Measurements from ENCODE around the gene ZMYM2.
"Not testable (repeated sequence)": the region's sequence is repeated elsewhere in the genome, so short reads cannot be mapped to it uniquely, and the experiment has no call there.

ZMYM2 gene

DNA sequence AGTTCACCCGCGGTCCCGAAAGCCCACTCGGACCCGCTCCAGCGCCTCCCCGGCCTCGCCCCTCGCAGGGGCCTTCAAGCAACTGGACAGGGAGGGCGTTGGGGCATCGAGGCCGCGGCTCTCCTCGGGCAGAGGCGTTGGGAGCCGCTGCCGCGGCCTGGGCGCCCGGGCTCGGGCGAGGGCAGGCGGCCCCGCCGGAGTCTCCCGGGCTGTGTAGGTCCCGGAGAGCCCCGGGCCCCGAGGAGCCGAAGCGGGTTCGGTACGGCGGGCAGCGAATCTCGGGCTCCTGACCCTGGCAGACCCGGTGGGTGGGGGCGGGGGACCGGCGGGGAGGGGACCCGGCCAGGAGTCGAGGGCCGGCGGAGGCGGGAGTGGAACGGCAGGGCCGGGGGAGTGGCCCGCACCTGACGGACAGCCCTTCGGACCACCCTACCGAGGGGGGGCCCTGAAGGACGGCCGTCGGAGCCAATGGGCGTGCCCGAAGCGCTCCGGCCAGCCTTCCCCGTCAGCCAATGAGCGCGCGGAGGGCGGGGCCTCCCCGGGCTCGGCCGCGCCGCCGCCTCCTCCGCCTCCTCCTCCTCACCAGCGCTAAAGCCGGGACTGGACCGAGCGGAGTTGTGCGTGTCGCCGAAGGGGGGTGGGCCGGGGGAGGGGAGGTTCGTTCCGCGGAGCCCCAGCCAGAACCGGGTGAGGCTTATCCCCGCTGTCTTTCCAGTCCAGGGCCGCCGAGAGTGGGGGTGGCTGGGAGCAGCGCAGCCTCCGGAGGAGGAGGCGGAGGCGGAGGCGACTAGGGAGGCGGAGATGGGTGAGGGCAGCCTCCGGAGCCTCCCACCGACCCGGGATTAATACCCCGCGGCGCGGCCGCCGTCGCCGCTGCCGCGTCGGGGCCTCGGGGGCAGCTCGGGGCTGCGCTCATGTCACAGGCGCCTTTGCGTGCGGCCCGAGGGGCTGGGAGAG is at the start of gene ZMYM2:
ZMYM2 (plus strand) TSS at position 573 of the 957 bp plus-strand sequence. CDS start 34,346 bp downstream, outside the sequence.
- DNase-seq = peak; percentile 99

DNA sequence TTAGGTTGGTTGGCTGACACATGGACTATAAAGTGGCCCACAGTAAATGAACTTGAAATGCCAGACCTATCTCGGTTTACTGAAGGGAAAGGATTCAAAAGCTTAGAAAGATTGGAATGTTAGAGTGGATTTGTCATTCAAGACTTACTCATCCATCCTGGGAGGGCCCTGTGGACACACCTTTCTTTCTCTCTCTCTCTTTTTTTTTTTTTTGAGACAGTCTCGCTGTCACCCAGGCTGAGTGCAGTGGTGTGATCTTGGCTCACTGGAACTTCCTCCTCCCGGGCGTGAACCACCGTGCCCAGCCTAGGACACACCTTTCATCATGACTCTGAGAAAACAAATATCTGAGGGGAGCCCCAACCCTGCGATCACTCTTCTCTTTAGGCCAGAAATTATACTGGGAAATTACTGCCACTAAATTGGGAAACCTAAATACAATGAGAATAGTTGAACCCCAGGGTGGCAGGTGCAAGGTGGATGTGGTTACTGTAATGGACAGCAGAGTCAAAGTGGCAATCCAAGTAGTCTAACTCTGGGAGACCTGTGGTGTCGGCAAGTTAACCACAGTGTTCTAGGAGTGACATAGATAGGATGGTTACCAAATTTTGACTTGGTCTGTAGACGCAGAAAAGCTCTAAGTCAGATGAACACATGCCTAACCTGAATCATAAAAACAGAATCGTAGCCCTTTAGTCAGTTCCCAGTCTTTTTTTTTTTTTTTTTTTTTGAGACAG is 48.0 kb upstream of the ZMYM2 start:
- DNase-seq = no peak

- DNase-seq = no peak
Observed at GRCh38 chr13:19927117-19927748, 31.3 kb upstream of the ZMYM2 start.

- no peak for DNase-seq
Observed at GRCh38 chr13:19940106-19940505, 18.4 kb upstream of the ZMYM2 start.

DNA sequence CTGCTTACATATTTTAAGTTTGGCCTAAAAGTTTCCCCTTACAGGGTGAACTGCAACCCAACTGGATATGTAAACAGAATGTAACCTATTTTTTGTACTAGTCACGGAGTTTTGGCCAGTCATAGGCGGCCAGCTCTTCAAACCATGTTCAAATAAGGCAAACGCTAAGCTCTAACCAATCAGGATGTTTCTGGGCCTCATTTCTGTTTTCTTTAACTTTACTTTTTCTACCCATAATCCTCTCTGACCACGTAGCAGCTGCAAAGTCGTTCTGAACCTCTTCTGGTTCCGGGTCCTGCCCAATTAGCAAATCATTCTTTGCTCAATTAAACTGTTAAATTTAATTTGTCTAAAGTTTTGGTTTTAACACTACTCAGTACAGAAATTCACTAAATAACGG is 8.2 kb upstream of the ZMYM2 start:
- no peak for DNase-seq

DNA sequence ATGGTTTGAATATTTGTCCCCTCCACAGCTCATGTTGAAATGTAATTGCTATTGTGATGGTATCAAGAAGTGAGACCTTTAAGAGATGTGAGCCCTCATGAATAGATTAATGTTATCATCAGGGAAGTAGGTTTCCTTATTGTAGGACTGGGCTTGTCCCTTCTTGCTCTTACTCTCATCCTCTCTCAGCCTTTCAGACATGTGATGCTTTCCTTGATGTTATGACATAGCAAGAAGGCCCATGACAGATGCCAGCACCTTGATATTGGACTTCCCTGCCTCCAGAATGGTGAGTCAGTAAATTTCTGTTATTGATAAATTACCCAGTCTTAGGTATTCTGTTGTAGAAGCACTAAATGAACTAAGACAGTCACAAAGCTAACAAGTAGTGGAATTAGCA is 5.7 kb upstream of the ZMYM2 start:
- DNase-seq = no peak

GRCh38 chr13:19955873-19956559 is 2.5 kb upstream of the ZMYM2 start:
- DNase-seq = no peak

GRCh38 chr13:19957320-19958154 is 990 bp upstream of the ZMYM2 start:
- peak; percentile 77 for DNase-seq

DNA sequence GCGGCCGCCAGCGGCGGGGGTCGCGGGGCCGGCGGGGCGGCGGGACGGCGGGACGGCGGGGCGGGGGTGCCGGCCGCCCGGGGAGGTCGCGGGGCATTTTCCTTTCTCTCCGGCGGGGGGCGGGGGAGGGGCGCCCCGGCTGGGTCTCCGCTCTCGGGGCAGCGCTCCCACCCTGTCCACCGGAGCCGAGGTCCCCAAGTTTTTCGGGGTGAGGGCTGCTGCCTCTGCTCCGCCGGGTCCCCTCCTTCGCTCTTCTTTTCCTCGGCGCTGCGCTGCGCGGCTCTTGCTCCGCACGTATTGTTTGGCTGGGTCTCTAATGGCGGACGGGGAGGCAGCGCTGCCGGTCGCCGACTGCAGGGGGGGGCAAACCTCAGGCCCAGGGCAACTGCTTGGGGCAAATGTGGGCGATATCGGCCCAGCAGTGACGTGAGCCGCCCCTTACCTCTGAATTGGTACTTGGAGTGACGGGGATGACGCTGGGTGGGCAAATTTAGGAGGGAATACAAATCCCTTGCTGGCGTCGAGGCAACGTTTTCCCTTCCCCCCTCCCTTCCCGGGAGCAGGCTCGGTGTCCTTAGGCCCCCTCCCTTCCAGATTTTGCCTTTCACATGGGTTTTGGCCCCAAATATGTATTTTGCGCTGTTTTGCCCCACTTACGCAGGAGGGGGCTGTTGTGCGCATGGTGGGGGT is 759 bp downstream of the ZMYM2 start:
- DNase-seq = peak; percentile 72

DNA sequence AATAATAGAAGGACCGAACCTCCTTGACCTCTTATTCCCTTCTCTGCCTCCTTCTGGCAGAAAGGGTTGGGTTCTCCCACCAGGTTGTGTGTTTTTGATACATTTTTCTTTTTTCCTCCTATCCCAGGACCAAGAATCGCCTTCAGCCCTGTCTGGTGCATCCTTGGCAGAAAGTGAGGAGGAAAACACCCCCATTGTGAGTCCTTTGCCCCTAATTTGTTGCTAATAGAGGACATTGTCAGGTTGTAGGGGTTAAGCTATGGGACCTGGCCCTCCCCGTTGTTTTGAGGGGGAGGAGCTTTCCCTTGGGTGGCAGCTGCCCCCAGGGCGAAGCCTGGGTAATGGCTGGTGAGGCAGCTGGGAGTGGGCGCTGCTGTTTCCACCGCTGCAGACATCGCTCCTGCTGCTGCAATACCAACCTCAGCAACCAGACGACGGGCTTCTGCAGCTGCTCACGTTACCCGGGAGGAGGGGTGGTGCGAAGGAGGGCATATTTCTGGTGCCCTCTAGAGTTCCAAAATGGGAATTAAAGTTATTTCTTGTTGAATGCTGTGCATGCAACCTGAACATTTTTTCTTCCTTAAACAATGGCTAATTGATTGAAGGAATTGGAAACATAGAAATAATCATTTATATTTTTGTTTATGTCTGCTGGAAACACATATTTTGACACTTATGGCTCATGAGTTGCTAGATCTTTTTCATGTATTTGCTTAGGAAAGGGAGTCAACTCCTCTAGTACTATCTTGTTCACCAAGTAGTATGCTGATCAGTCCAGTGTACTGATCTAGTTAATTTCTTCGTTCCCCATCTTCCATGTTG is 1.5 kb downstream of the ZMYM2 start:
- DNase-seq = peak; percentile 83

- no peak for DNase-seq
Observed at GRCh38 chr13:19960653-19960976, 2.1 kb downstream of the ZMYM2 start.

- DNase-seq = no peak
Observed at GRCh38 chr13:19961489-19961888, 3.0 kb downstream of the ZMYM2 start.

GRCh38 chr13:19961924-19962323 is 3.4 kb downstream of the ZMYM2 start:
- DNase-seq = no peak

GRCh38 chr13:19962894-19963293 is 4.4 kb downstream of the ZMYM2 start:
- no peak for DNase-seq

- no peak for DNase-seq
Observed at GRCh38 chr13:19967621-19968020, 9.1 kb downstream of the ZMYM2 start.

GRCh38 chr13:19974498-19975009 is 16.0 kb downstream of the ZMYM2 start:
- DNase-seq = not testable (repeated sequence)

GRCh38 chr13:19978831-19979437 is 20.4 kb downstream of the ZMYM2 start:
- DNase-seq = no peak

DNA sequence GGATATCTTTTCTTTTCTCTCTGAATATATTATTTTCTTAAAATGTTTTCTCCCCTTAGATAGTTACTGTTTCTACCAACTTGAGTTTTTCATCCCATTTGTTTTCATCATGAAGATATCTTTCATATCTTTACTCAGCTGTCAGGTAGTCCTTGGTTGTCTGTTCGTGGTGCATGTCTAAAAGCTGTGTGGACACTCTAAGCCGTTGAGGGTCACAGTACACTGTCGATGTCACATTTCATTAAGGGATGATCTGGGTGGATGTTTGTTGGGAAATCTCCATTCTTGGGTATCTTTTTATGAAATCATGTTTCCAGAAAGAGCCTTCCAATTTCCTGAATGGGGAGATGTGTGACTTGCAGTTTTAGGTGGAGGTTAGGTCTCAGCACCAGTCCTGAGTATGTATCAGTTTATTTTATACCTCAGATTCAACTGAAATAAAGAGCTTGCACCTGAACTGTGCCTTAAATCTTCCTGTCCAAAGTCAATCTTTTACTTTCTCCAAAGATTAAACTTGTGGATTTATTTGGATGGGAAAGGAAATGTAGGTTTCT is 23.2 kb downstream of the ZMYM2 start:
- DNase-seq = no peak

- no peak for DNase-seq
Observed at GRCh38 chr13:19982447-19983043, 24.0 kb downstream of the ZMYM2 start.
